AG09309 (cell line): ENCODE measurements around the gene LSM4.
A peak's percentile ranks its signal among the peaks of the same experiment; 100 is the strongest.

Experiments
- DNase-seq: peaks from one replicate; pipeline ENCODE4 v3.0.0-alpha.2; 2010; ENCODE audit warnings: low read depth
- H3K4me3 ChIP-seq: 2 replicates; pipeline ENCODE4 v1.5.1; 2011; ENCODE audit warnings: mild to moderate bottlenecking, low read depth, low read length, moderate library complexity; ENCODE audit not compliant: control insufficient read depth
- TF ChIP-seq, protein P1 (sequence below): IDR thresholded peaks from 2 replicates; pipeline ENCODE4 v1.5.1; 2011; ENCODE audit warnings: mild to moderate bottlenecking, low read depth, low read length, inconsistent platforms; ENCODE audit not compliant: insufficient read depth, control insufficient read depth; ENCODE audit errors: missing control alignments

The LSM4 gene

DNA sequence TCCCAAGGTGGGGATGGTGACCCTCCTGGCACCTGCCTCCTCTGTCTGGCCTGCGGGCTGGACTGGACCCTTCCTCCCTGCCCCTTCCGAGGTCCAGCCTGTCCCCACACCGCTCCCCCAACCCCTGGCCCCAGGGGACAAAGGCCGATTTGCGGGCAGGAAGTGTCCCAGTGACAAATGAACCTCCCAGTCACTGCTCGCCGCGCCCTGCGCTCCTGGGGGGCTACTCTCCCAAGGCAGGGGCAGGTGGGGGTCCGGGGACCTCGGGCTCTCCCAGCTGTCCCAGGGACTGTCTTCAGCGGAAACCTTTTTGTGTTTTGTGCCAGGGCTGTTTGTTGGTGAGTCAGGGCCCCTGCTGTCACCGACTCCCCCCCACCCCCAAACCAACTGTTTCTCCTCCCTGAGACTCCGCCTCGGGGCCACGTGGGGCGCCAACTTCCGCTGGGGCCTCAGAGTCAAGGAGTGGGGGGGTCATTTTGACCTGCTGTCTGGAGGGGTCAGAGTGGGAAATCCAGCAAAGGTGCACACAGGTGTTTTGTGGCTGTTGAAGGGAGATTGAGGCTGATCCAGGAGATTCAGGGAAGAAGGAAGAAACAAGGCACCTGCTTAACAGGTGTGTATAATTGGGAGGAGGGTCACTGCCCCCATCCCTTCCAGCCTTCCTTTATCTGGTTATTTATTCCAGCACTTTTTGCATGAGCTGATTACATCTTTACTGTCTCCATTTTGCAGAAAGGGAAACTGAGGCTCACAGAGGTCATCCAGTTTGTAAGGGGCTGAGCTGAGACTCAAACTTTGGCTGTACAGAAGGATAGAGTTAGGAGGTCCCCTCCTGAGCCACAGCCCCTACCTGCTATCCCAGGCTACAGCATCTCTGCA lies 18.4 kb upstream of the LSM4 start:
- H3K4me3 ChIP-seq, result peak overlapping the region; percentile 76
- no peak for DNase-seq
- TF ChIP-seq, protein P1, sequence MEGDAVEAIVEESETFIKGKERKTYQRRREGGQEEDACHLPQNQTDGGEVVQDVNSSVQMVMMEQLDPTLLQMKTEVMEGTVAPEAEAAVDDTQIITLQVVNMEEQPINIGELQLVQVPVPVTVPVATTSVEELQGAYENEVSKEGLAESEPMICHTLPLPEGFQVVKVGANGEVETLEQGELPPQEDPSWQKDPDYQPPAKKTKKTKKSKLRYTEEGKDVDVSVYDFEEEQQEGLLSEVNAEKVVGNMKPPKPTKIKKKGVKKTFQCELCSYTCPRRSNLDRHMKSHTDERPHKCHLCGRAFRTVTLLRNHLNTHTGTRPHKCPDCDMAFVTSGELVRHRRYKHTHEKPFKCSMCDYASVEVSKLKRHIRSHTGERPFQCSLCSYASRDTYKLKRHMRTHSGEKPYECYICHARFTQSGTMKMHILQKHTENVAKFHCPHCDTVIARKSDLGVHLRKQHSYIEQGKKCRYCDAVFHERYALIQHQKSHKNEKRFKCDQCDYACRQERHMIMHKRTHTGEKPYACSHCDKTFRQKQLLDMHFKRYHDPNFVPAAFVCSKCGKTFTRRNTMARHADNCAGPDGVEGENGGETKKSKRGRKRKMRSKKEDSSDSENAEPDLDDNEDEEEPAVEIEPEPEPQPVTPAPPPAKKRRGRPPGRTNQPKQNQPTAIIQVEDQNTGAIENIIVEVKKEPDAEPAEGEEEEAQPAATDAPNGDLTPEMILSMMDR, result no peak

DNA sequence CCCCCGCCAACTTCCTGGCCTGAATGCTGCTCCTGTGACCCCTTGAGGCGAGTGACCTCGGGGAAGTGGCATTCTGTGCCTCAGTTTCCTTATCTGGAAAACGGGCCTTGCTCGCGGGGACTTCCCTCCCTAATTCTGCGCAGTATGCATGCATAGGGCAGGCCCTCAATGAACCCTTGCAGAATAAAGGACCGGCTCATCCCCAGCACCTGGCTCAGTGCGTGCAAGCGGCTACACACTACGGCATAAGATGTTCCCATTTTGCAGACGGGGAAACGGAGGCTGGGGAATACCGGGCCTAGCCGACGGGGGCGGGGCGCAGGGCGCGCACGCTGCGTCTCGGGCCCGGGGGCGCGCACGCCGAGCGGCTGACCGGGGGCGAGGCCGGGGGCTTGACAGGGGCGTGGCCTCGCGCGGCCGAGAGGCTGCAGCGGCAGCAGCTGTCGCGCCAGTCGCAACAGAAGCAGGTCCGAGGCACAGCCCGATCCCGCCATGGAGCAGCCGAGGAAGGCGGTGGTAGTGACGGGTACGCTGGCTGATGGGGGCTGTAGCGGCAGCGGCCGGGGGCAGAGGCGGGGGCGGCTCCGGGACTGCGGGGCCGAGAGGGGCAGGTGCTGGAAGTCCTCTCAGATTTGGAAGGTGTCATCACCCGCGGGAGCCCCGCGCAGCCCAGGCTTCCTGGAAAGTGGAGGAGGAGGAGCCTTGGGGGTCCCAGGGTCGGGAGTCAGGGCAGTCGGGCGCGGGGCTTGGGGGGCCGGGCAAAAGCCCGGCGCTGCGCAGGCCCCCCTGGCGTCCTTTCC lies 17.5 kb upstream of the LSM4 start, which contains the start of gene PGPEP1:
TSS of gene PGPEP1 (plus strand) at position 409 of the 800 bp plus-strand sequence. CDS start at position 493, 84 bp downstream.
- DNase-seq, result no peak
- TF ChIP-seq, protein P1, result no peak
- H3K4me3 ChIP-seq, result peak within 1 kb of the TSS; percentile 76

DNA sequence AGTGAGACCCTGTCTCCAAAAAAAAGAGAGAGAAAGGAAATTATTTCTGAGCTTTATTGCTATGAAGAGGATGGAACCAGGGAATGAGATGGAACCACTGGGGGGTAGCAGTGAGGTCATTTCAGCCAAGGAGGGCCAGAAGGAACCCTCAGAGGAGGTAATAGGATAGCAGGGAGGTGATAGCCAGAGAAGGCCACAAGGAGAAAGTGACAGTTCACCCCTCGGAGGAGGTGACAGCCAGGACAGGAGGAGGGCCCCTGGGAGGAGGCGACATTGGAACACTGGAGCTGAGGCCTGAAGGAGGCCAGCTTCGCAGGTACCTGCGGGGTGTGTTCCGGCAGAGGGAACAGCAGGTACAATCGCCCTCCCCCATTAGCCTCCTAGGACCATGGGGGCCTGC lies 16.8 kb upstream of the LSM4 start:
- TF ChIP-seq, protein P1, result peak; percentile 12
- DNase-seq, result no peak
- no peak overlapping the region for H3K4me3 ChIP-seq

DNA sequence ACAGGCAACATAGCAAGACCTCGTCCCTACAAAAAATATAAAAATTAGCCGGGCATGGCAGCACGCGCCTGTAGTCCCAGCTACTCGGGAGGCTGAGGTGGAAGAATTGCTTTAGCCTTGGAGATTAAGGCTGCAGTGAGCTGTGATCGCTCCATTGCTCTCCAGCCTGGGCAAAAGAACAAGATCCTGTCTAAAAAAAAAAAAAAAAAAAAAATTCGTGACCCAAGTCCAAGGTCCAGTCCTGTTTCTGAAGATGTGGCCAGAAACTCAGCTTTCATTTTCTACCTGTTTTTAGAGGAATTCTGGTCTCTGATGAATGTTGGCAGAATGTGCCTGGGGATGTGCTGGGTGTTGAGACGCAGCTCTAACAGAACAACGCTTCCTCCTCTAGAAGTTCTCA lies 15.7 kb upstream of the LSM4 start:
- TF ChIP-seq, protein P1, result no peak
- no peak overlapping the region for H3K4me3 ChIP-seq
- DNase-seq, result no peak

DNA sequence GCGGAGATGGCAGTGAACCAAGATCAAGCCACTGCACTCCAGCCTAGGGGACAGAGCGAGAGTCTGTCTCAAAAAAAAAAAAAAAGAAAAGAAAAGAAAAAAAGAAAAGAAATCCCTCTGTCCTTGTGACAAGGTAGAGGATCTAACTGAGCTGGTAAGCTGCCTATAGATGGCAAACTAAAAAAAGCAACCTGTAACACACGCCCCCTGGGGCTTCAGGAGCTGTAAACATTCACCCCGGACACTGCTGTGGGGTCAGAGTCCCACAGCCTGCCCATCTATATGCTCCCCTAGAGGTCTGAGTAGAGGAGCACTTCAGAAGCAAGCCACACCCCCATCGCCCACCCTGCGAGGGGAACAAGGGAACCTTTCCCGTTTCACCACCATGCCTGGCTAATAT lies 13.2 kb upstream of the LSM4 start:
- DNase-seq, result no peak
- H3K4me3 ChIP-seq, result no peak overlapping the region
- TF ChIP-seq, protein P1, result no peak

DNA sequence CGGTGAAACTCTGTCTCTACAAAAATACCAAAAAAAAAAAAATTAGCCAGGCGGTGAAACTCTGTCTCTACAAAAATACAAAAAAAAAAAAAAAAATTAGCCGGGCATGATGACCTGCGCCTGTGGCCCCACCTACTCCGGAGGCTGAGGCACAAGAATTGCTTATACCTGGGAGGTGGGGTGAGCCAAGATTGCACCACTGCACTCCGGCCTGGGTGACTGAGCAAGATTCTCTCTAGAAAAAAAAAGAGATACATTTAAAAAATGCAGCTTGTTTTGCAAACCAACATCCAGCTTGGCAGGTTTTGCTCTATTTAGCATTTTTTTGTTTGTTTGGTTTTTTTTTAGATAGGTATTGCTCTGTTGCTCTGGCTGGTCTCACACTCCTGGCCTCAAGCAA lies 10.8 kb upstream of the LSM4 start:
- TF ChIP-seq, protein P1, result no peak
- H3K4me3 ChIP-seq, result no peak overlapping the region
- no peak for DNase-seq
